HepG2 (cell line): ENCODE data around the gene SEPTIN5. TPM values are rescaled to one million over a fixed set of nuclear protein-coding genes. Genes with fewer than 3 reads are reported as not detected.
A peak's percentile ranks its signal among the peaks of the same experiment; 100 is the strongest.

Experiments
- CENPT ChIP-seq: sonication (generic); formaldehyde crosslinking; IDR thresholded peaks from 2 replicates; pipeline ENCODE4 v1.8.0; 2022; ENCODE audit warnings: low read depth, mild to moderate bottlenecking, moderate library complexity, missing genetic modification reagents
- DPF2 ChIP-seq: sonication (generic); formaldehyde crosslinking; IDR thresholded peaks from 2 replicates; pipeline ENCODE4 v1.4.0; 2020; ENCODE audit warnings: mild to moderate bottlenecking, low read depth, missing genetic modification reagents, borderline replicate concordance
- HOXD1 ChIP-seq: sonication (generic); formaldehyde crosslinking; IDR thresholded peaks from 2 replicates; pipeline ENCODE4 v1.5.0; 2020; ENCODE audit warnings: missing genetic modification reagents
- LCORL ChIP-seq, 2 experiments: fragments of 450-650 bp in 1 of 2; sonication (generic) in 1 of 2; formaldehyde crosslinking in 1 of 2; IDR thresholded peaks; 2 replicates each; pipeline versions ENCODE4 v1.5.0 to v1.6.1; 2017 to 2020; ENCODE audit warnings: antibody characterized with exemption in 1 of 2, missing genetic modification reagents in 1 of 2
- MAX ChIP-seq: IDR thresholded peaks from 2 replicates; pipeline ENCODE4 v1.6.1; 2012; ENCODE audit warnings: inconsistent platforms
- PCBP2 ChIP-seq: fragments of 200-400 bp; formaldehyde crosslinking; optimal IDR thresholded peaks from 2 replicates; pipeline ENCODE3; 2018; ENCODE audit warnings: low read length, low read depth; ENCODE audit not compliant: poor library complexity, severe bottlenecking
- PHF5A ChIP-seq: IDR thresholded peaks from one replicate; pipeline ENCODE4 v1.6.1; 2018; ENCODE audit warnings: low read depth, missing genetic modification reagents; ENCODE audit not compliant: unreplicated experiment
- PHF8 ChIP-seq: sonication (generic); formaldehyde crosslinking; IDR thresholded peaks from 2 replicates; pipeline ENCODE4 v1.5.0; 2020; ENCODE audit warnings: missing genetic modification reagents
- RFX5 ChIP-seq: IDR thresholded peaks from 2 replicates; pipeline ENCODE4 v1.6.1; 2011; ENCODE audit warnings: low read depth, low read length, improper control_type of control experiment
- RORA ChIP-seq: sonication (generic); formaldehyde crosslinking; IDR thresholded peaks from 2 replicates; pipeline ENCODE4 v1.5.0; 2020; ENCODE audit warnings: mild to moderate bottlenecking, missing genetic modification reagents, moderate library complexity
- ZFP36L1 ChIP-seq: sonication (generic); formaldehyde crosslinking; IDR thresholded peaks from 2 replicates; pipeline ENCODE4 v1.8.0; 2022; ENCODE audit warnings: mild to moderate bottlenecking, missing genetic modification reagents, moderate library complexity
- ZNF180 ChIP-seq: sonication (generic); formaldehyde crosslinking; IDR thresholded peaks from 2 replicates; pipeline ENCODE4 v1.4.0; 2020; ENCODE audit warnings: low read depth, missing genetic modification reagents, borderline replicate concordance
- ZNF407 ChIP-seq: sonication (generic); formaldehyde crosslinking; IDR thresholded peaks from one replicate; pipeline ENCODE4 v1.5.1; 2020; ENCODE audit warnings: mild to moderate bottlenecking, missing genetic modification reagents; ENCODE audit errors: not compliant biosample characterization
- ZNF570 ChIP-seq: sonication (generic); formaldehyde crosslinking; IDR thresholded peaks from 2 replicates; pipeline ENCODE4 v1.4.0; 2020; ENCODE audit warnings: mild to moderate bottlenecking, missing genetic modification reagents, borderline replicate concordance
- ZNF770 ChIP-seq: sonication (generic); formaldehyde crosslinking; IDR thresholded peaks from 2 replicates; pipeline ENCODE4 v1.5.0; 2020; ENCODE audit warnings: mild to moderate bottlenecking, missing genetic modification reagents
- ZNF773 ChIP-seq: sonication (generic); formaldehyde crosslinking; IDR thresholded peaks from 2 replicates; pipeline ENCODE4 v1.4.0; 2020; ENCODE audit warnings: missing genetic modification reagents, borderline replicate concordance
- ZNF883 ChIP-seq: sonication (generic); formaldehyde crosslinking; IDR thresholded peaks from 2 replicates; pipeline ENCODE4 v1.5.1; 2020; ENCODE audit warnings: mild to moderate bottlenecking, missing genetic modification reagents; ENCODE audit errors: not compliant biosample characterization
- ZSCAN31 ChIP-seq: sonication (generic); formaldehyde crosslinking; IDR thresholded peaks from 2 replicates; pipeline ENCODE4 v1.5.0; 2020; ENCODE audit warnings: low read depth, mild to moderate bottlenecking, missing genetic modification reagents
- ZZZ3 ChIP-seq: sonication (generic); formaldehyde crosslinking; IDR thresholded peaks from 2 replicates; pipeline ENCODE4 v1.4.0; 2020; ENCODE audit warnings: missing genetic modification reagents, mild to moderate bottlenecking, borderline replicate concordance
- polyA plus RNA-seq, 8 experiments: library from polyadenylated mRNA; depleted of rRNA in 3 of 8; stranded (reverse) in 7 of 8; unstranded in 1 of 8; fragments of >200 nt; fragmentation: Illumina TruSeq in 4 of 8; extraction: Trizol in 4 of 8; gene quantifications; 2 replicates each; pipeline versions ENCODE4 v1.2.1 to v1.2.3, GENCODE V29; 2011 to 2016; ENCODE audit warnings: low read depth in 4 of 8, missing spikeins in 1 of 8, mixed read lengths in 1 of 8; ENCODE audit not compliant: insufficient read depth in 1 of 8
- total RNA-seq, 5 experiments: library from RNA; depleted of rRNA; stranded (reverse); fragments of >200 nt; fragmentation: Illumina TruSeq; extraction: Trizol; gene quantifications; 2 replicates each; pipeline ENCODE4 v1.2.3, GENCODE V29; 2016; ENCODE audit warnings: low read depth in 1 of 5

The SEPTIN5 gene
- total and polyA plus RNA-seq, 2 of the 13 experiments (the other 11 are each of a cell fraction or from before 2014, with no cell fraction given), result 0.33 TPM; not detected in 1

- TF ChIP-seq ZNF407 (CRISPR knock-in tag) (no peak), MAX (peak; percentile 70), DPF2 (CRISPR knock-in tag) (no peak), PHF8 (peak; percentile 52), ZNF883 (CRISPR knock-in tag) (no peak), LCORL (IDR thresholded peaks at IDR 0.05) (no peak), LCORL (CRISPR knock-in tag; IDR thresholded peaks at IDR 0.05) (no peak), ZZZ3 (0 out of 2 replicates have a peak, but pooled peaks have one; percentile 44), RFX5 (no peak), HOXD1 (no peak), CENPT (CRISPR knock-in tag) (peak; percentile 47; the same call in 1 of the 2 replicates), ZFP36L1 (CRISPR knock-in tag) (no peak), ZSCAN31 (CRISPR knock-in tag) (peak; percentile 23; the same call in 1 of the 2 replicates), PCBP2 (no peak), PHF5A (no peak), ZNF180 (CRISPR knock-in tag) (no peak), RORA (CRISPR knock-in tag) (no peak), ZNF770 (0 out of 2 replicates have a peak, but pooled peaks have one; percentile 4), ZNF570 (CRISPR knock-in tag) (no peak), ZNF773 (no peak)
Observed at GRCh38 chr22:19723232-19723982, 9.1 kb downstream of the SEPTIN5 start, which contains the start of gene GP1BB (continued).
